Small intestine (tissue), 7 donors: Measurements from ENCODE around the gene SHROOM3. TPM values are rescaled to one million over a fixed set of nuclear protein-coding genes. Genes with fewer than 3 reads are reported as not detected.

ENCODE experiments used
- DNase-seq, 2 donors: peaks; one replicate each; pipeline versions ENCODE4 v3.0.0 to v3.0.0-alpha.2; 2013
- FAIRE-seq: peaks from 2 replicates; lab custom pipeline; 2012; peaks lifted over from hg19 to GRCh38; lab: Jason Lieb, UNC
- H3K27ac ChIP-seq, 3 donors: one replicate each; pipeline ENCODE4 v1.5.1; 2013; ENCODE audit warnings: low read length in 2 of 3, mild to moderate bottlenecking in 2 of 3, control low read depth in 1 of 3, inconsistent platforms in 1 of 3, low read depth in 1 of 3, moderate library complexity in 1 of 3
- H3K27me3 ChIP-seq, 3 donors: one replicate each; pipeline ENCODE4 v1.6.1; 2013; ENCODE audit warnings: low read length in 3 of 3, inconsistent platforms in 1 of 3; ENCODE audit not compliant: control insufficient read depth in 3 of 3, insufficient read depth in 3 of 3
- H3K36me3 ChIP-seq, 3 donors: one replicate each; pipeline ENCODE4 v1.6.1; 2013; ENCODE audit warnings: low read length in 3 of 3, inconsistent platforms in 1 of 3, low read depth in 1 of 3, mild to moderate bottlenecking in 1 of 3, moderate library complexity in 1 of 3; ENCODE audit not compliant: control insufficient read depth in 3 of 3, insufficient read depth in 2 of 3
- H3K4me1 ChIP-seq, 3 donors: one replicate each; pipeline ENCODE4 v1.6.1; 2013; ENCODE audit warnings: low read length in 2 of 3, inconsistent platforms in 1 of 3, low read depth in 1 of 3, mild to moderate bottlenecking in 1 of 3, moderate library complexity in 1 of 3; ENCODE audit not compliant: control insufficient read depth in 3 of 3, insufficient read depth in 2 of 3
- H3K4me3 ChIP-seq, 3 donors: one replicate each; pipeline ENCODE4 v1.5.1; 2013; ENCODE audit warnings: low read length in 3 of 3, control low read depth in 1 of 3, inconsistent platforms in 1 of 3, low read depth in 1 of 3, mild to moderate bottlenecking in 1 of 3, moderate library complexity in 1 of 3
- H3K9me3 ChIP-seq, 2 donors: one replicate each; pipeline ENCODE4 v1.6.1; 2013; ENCODE audit warnings: low read depth in 1 of 2, low read length in 1 of 2; ENCODE audit not compliant: control insufficient read depth in 2 of 2, insufficient read depth in 1 of 2
- WGBS, 3 donors: extraction: QIAGEN DNeasy Blood & Tissue Kit; methylation state at CpG; one replicate each; pipeline ENCODE4 v1.1.7; 2013; 5-methylcytosine and 5-hydroxymethylcytosine counted together
- polyA plus RNA-seq, 4 donors: library from polyadenylated mRNA; stranded (reverse) in 3 of 4; unstranded in 1 of 4; fragments of 200-250 nt in 3 of 4; fragments of 120-200 nt in 1 of 4; gene quantifications; one replicate each; pipeline versions ENCODE4 v1.2.1 to v1.2.3, GENCODE V29; 2013
- donor health status: healthy with polysubstance abuse.
- donor health status: control.
- donor health status: control.
- donor health status: Bipolar disorder and iron deficiency.
- donor health status: healthy.

SHROOM3 gene
- polyA plus RNA-seq, 4 donors = 21.6 to 52.5 (median 27.8) TPM

DNA sequence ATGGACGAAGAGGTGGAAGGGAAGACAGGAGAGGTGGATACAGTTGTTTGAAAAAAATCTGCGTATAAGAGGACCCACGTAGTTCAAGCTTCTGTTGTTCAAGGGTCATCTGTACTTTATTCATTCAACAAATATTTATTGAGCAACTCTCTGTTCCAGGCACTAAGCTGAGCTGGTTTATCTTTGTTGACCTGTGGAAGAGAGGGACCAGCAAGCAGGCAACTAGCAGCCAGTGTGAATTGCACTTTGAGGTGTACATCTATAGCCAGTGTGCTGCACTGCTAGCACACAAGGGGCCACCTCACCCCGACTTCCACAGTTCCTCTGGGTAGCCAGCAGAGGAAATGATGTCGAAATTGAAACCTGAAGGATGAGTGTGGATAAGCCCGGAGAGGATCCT lies 271.6 kb downstream of the SHROOM3 start:
- H3K9me3 ChIP-seq = no peaks in the 10 kb centered on the region
- H3K4me1 ChIP-seq = peaks cover 13 to 55% (median 20%) of the 10 kb centered on the region in 3 donors
- no peak overlapping the region for H3K4me3 ChIP-seq
- DNase-seq (peak in 1 of 2 donors; percentile 66), FAIRE-seq (no peak)
- peak overlapping the region in 2 of 3 donors; percentile 0 to 36 for H3K27ac ChIP-seq
- H3K27me3 ChIP-seq = no peaks in the 10 kb centered on the region
- H3K36me3 ChIP-seq = peaks cover 0 to 21% (median 7%) of the 10 kb centered on the region in 3 donors
- WGBS, 3 donors = 68 to 85% (median 83%) methylated on average over 6 of the region's 6 CpGs

- Histone ChIP-seq H3K27ac (peak overlapping the region in 1 of 3 donors; percentile 78), H3K9me3 (no peaks in the 10 kb centered on the region), H3K4me3 (no peak overlapping the region), H3K4me1 (peaks cover 8 to 37% (median 10%) of the 10 kb centered on the region in 3 donors), H3K27me3 (no peaks in the 10 kb centered on the region), H3K36me3 (peaks cover 0 to 27% (median 16%) of the 10 kb centered on the region in 3 donors)
- no peak for FAIRE-seq
- 59 to 79% (median 77%) methylated on average over 5 of the region's 5 CpGs for WGBS, 3 donors
- no peak for DNase-seq
Observed at GRCh38 chr4:76708971-76709771, 274.1 kb downstream of the SHROOM3 start.

- no peak for FAIRE-seq
- Histone ChIP-seq H3K27ac (peak overlapping the region in 1 of 3 donors; percentile 78), H3K27me3 (no peaks in the 10 kb centered on the region), H3K9me3 (no peaks in the 10 kb centered on the region), H3K4me1 (peaks cover 6 to 35% (median 9%) of the 10 kb centered on the region in 3 donors), H3K4me3 (no peak overlapping the region), H3K36me3 (peaks cover 0 to 27% (median 16%) of the 10 kb centered on the region in 3 donors)
- 79 to 89% (median 84%) methylated on average over 7 of the region's 7 CpGs for WGBS, 3 donors
- no peak for DNase-seq
Observed at GRCh38 chr4:76709772-76710090, 274.7 kb downstream of the SHROOM3 start.

DNA sequence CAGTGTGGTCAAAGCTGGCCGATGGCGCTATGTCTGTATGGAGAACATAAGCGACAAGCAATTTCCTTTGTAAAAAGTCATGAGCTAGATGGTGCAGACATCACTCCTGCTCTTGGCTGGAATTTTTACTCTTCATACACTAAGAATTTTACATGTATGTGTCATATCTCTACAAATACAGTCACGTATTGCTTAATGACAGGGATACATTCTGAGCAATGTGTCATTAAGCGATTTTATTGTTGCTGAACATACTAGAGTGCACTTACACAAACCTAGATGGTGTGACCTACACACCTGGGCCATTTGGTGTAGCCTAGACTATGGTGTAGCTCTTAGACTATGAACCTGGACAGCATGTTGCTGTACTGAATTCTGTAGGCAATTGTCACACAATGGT lies 277.5 kb downstream of the SHROOM3 start:
- Histone ChIP-seq H3K4me3 (no peak overlapping the region), H3K4me1 (peaks cover 6 to 15% (median 6%) of the 10 kb centered on the region in 3 donors), H3K36me3 (peaks cover 0 to 27% (median 18%) of the 10 kb centered on the region in 3 donors), H3K27ac (no peak overlapping the region), H3K9me3 (no peaks in the 10 kb centered on the region), H3K27me3 (no peaks in the 10 kb centered on the region)
- FAIRE-seq (no peak), DNase-seq (peak in 1 of 2 donors; percentile 37)
- WGBS, 3 donors = 87 to 92% (median 90%) methylated on average over 5 of the region's 5 CpGs

DNA sequence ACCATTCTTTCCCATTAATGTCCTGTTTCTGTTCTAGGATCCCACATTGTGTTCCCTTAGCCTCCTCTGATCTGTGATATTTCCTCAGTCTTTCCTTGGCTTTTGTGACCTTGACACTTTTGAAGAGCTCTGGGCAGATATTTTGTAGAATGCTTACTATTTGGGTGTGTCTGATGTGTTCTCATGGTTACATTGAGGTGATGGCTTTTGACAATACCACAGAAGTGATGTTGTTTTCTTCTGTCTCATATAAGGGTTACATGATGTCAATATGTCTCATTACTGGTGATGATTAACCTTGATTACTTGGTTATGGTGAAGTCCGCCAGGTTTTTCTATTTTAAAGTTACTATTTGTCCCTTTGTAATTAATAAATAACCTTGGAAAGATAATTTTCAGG lies 279.2 kb downstream of the SHROOM3 start:
- Histone ChIP-seq H3K27ac (no peak overlapping the region), H3K27me3 (no peaks in the 10 kb centered on the region), H3K36me3 (peaks cover 0 to 23% (median 18%) of the 10 kb centered on the region in 3 donors), H3K4me3 (no peak overlapping the region), H3K4me1 (peaks cover 3 to 9% (median 6%) of the 10 kb centered on the region in 3 donors), H3K9me3 (no peaks in the 10 kb centered on the region)
- no peak for FAIRE-seq
- 29 to 59% (median 44%) methylated on average over 1 of the region's 1 CpG for WGBS, 3 donors
- DNase-seq = no peak

GRCh38 chr4:76716020-76716419 lies 281.0 kb downstream of the SHROOM3 start:
- H3K4me3 ChIP-seq = no peak overlapping the region
- H3K9me3 ChIP-seq = no peaks in the 10 kb centered on the region
- H3K36me3 ChIP-seq = peaks cover 0 to 16% (median 14%) of the 10 kb centered on the region in 3 donors
- H3K4me1 ChIP-seq = peaks cover 3 to 9% (median 6%) of the 10 kb centered on the region in 3 donors
- no peak overlapping the region for H3K27ac ChIP-seq
- DNase-seq (no peak), FAIRE-seq (no peak)
- WGBS, 3 donors = 92 to 94% (median 93%) methylated on average over 4 of the region's 4 CpGs
- no peaks in the 10 kb centered on the region for H3K27me3 ChIP-seq

DNA sequence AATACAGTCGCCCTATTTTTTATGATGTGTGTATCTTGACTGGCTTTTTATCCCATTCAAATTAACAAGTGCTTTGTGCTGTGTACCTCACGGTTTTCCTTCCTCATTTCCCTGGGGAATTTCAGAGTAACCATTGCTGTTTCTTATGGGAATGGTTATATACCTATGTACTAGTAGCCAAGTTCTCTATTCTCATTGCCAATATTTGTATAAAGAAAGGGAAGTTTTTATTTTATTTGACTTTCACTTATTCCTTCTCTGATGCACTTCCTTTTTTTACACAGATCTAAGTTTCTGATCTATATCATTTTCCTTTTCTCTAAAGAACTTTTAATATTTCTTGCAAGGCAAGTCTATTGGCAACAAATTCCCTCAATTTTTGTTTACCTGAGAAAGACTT lies 281.6 kb downstream of the SHROOM3 start:
- peaks cover 0 to 13% (median 9%) of the 10 kb centered on the region in 3 donors for H3K36me3 ChIP-seq
- no peak overlapping the region for H3K27ac ChIP-seq
- no peaks in the 10 kb centered on the region for H3K9me3 ChIP-seq
- H3K27me3 ChIP-seq = no peaks in the 10 kb centered on the region
- FAIRE-seq = no peak
- no peak for DNase-seq
- H3K4me3 ChIP-seq = no peak overlapping the region
- WGBS, 3 donors = 61 to 71% (median 62%) methylated on average over 2 of the region's 2 CpGs
- H3K4me1 ChIP-seq = peaks cover 3 to 9% (median 6%) of the 10 kb centered on the region in 3 donors

DNA sequence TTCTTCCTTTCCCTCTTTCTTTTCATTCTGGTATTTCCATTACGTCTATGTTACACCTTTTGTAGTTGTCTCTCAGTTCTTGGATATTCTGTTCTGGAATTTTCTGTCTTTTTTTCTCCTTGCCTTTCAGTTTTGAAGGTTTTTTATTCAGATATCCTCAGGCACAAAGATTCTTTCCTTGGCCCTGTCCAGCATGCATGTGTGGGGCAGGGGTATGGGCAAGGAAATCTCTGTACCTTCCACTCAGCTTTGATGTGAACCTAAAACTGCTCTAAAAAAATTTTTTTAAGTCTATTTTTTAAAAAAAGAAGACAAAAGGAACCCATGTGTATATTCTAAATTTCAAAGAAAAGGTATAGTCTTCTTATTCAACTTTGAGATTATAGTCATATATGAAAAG lies 282.4 kb downstream of the SHROOM3 start:
- DNase-seq (no peak), FAIRE-seq (no peak)
- Histone ChIP-seq H3K4me3 (no peak overlapping the region), H3K9me3 (no peaks in the 10 kb centered on the region), H3K36me3 (peaks cover 0 to 12% (median 5%) of the 10 kb centered on the region in 3 donors), H3K27ac (no peak overlapping the region), H3K4me1 (peaks cover 0 to 9% (median 6%) of the 10 kb centered on the region in 3 donors), H3K27me3 (no peaks in the 10 kb centered on the region)
- WGBS, 3 donors = 88 to 93% (median 88%) methylated on average over 1 of the region's 1 CpG
